ENCODE data around the gene RGPD4.

The RGPD4 gene

GRCh38 chr2:107931412-107931811, 104.7 kb downstream of the RGPD4 start:
- no peak for DNase-seq

GRCh38 chr2:107932488-107932887, 105.8 kb downstream of the RGPD4 start:
- DNase-seq, result no peak

DNA sequence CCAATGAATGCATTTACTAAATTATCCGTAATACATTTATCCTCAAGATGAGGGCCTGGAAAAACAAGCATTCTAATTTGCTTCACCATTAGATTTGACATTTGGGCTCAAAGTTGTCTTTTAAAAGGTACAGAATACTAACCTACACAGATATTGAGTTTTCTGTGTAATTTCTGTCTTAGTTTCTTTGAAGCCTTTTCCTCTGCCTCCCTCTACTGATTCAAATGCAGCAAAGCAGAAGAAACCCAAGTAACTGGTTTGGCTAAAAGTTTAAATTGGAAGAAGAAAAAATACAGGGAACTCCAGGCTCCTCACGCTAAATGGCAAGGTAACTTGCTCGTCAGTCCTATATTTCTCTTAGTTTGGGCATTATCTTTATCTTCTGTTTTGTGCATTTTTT, 106.3 kb downstream of the RGPD4 start:
- DNase-seq, result no peak

DNA sequence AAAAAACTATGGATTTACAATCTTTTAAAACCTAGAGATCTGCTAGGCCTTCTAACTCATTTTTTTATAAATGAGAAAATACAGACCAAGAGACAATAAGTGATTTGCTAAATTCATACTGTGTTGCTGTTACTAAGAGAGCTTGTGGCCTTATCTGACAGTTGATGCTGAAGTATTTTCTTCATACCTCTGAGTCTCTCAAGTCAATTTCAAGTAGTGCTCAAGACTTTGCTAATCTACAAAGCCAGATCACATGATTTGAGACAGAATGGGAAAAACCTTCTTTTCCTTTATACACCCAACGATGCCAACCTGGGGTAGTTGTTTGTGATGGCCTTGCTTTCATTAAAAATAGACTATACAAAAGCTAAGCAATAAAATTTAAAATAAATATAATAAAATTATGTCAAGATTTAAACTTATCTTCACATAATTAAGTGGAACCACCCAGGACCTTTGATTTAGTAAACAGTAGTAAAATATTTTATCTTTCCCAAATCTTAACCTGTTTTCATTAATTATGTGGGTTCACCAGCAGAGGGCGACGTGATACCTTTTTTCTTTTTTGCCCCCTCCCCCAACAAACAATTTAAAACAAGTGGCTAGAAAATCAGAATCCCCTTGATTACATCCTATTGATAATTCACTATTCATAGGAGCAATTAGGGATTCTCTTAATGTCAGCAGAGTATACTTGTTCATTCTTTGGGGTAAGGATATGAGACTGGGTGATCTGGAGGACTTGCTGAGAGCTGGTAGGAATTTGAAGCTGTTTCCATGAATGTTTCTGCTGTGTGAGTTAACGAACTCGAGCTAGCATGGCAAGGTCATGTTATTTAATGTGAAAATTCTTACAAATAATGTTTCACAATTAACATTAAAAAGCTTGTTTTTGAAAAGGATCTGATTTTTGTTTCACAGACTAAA, 110.0 kb downstream of the RGPD4 start:
- no peak for DNase-seq

Data from NK-92 treated with Interleukin-12 subunit alpha and Interleukin-12 subunit beta, amount 100 ng/mL, for 24 hours (cell line).